ENCODE data around the gene CRACR2A. TPM values are rescaled to one million over a fixed set of nuclear protein-coding genes. Genes with fewer than 3 reads are reported as not detected.

The CRACR2A gene
- polyA plus RNA-seq, 2 of the 4 experiments (the other 2 are of a cell fraction) = 1.1 to 3.8 TPM

DNA sequence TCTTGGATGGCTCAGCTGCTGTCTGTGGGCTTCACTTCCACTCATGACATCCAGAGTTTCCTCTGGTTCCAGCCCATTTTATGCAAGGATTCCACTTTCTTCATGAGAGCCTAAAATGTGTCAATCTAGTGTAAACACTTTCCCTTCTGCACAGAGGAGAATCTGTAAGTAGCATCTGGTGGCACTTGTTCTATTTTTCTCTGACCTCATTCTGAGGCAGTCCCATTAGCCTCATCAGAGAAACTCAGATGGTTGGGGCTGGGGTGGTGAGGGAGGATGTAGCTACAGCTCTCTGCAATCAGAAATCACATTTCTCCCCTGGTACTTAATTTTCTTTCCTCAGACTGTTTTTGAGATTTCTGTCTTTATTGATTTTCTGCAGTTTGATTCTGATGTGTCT, 180.3 kb downstream of the CRACR2A start (continued):
- TF ChIP-seq KDM5A (IDR thresholded peaks at IDR 0.05) (no peak), ZC3H11A (IDR thresholded peaks at IDR 0.05) (no peak), BHLHE40 (IDR thresholded peaks at IDR 0.05; ENCODE audit: low read depth, low read length) (no peak)
- TF ChIP-seq, protein P1, sequence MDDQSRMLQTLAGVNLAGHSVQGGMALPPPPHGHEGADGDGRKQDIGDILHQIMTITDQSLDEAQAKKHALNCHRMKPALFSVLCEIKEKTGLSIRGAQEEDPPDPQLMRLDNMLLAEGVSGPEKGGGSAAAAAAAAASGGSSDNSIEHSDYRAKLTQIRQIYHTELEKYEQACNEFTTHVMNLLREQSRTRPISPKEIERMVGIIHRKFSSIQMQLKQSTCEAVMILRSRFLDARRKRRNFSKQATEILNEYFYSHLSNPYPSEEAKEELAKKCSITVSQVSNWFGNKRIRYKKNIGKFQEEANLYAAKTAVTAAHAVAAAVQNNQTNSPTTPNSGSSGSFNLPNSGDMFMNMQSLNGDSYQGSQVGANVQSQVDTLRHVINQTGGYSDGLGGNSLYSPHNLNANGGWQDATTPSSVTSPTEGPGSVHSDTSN (IDR thresholded peaks at IDR 0.05) = no peak

DNA sequence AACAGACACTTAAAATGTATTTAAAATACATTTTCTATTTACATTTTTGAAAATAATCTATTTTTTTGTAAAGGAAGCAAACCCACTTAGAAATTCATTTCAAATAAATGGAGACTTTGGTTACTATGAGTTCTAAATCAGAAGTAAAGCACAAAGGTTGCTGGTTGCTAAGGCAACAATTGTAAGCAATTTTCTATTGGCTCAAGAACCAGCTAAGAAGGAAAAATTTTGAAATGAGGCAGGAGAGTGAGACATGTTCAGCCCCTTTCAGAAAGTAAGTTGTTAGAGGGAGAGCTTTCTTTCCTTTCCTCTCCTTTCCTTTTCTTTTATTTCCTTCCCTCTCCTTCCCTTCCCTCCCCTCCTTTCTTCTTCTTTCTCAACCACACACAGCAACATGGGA, 181.2 kb downstream of the CRACR2A start:
- Histone ChIP-seq H3K9me3 (no peaks in the 10 kb centered on the region), H3K4me1 (no peaks in the 10 kb centered on the region), H3K4me2 (no peak overlapping the region), H3K27ac (no peak overlapping the region), H3K4me3 (no peak overlapping the region)
- DNase-seq (ENCODE audit: low read depth in 1 of 2, low spot score in 1 of 2) (no peak), ATAC-seq (no peak), FAIRE-seq (no peak)
- no peak for TF ChIP-seq EHF (CRISPR knock-in tag; IDR thresholded peaks at IDR 0.05)
- no peak for TF ChIP-seq SREBF2 (IDR thresholded peaks at IDR 0.05)
- TF ChIP-seq CBX8 (IDR thresholded peaks at IDR 0.05) = no peak
- TF ChIP-seq KDM5A (IDR thresholded peaks at IDR 0.05) = no peak
- TF ChIP-seq, protein P2, sequence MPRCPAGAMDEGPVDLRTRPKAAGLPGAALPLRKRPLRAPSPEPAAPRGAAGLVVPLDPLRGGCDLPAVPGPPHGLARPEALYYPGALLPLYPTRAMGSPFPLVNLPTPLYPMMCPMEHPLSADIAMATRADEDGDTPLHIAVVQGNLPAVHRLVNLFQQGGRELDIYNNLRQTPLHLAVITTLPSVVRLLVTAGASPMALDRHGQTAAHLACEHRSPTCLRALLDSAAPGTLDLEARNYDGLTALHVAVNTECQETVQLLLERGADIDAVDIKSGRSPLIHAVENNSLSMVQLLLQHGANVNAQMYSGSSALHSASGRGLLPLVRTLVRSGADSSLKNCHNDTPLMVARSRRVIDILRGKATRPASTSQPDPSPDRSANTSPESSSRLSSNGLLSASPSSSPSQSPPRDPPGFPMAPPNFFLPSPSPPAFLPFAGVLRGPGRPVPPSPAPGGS (IDR thresholded peaks at IDR 0.05) = no peak
- no peak for TF ChIP-seq FOSL2 (IDR thresholded peaks at IDR 0.05)
- no peak for TF ChIP-seq FOSL2 (CRISPR knock-in tag; IDR thresholded peaks at IDR 0.05)
- no peak for TF ChIP-seq CEBPB (IDR thresholded peaks at IDR 0.05)
- no peak for TF ChIP-seq RCOR1 (IDR thresholded peaks at IDR 0.05; ENCODE audit: low read depth, low read length)
- TF ChIP-seq, protein P3, sequence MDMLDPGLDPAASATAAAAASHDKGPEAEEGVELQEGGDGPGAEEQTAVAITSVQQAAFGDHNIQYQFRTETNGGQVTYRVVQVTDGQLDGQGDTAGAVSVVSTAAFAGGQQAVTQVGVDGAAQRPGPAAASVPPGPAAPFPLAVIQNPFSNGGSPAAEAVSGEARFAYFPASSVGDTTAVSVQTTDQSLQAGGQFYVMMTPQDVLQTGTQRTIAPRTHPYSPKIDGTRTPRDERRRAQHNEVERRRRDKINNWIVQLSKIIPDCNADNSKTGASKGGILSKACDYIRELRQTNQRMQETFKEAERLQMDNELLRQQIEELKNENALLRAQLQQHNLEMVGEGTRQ (IDR thresholded peaks at IDR 0.05) = no peak
- TF ChIP-seq, protein P4, sequence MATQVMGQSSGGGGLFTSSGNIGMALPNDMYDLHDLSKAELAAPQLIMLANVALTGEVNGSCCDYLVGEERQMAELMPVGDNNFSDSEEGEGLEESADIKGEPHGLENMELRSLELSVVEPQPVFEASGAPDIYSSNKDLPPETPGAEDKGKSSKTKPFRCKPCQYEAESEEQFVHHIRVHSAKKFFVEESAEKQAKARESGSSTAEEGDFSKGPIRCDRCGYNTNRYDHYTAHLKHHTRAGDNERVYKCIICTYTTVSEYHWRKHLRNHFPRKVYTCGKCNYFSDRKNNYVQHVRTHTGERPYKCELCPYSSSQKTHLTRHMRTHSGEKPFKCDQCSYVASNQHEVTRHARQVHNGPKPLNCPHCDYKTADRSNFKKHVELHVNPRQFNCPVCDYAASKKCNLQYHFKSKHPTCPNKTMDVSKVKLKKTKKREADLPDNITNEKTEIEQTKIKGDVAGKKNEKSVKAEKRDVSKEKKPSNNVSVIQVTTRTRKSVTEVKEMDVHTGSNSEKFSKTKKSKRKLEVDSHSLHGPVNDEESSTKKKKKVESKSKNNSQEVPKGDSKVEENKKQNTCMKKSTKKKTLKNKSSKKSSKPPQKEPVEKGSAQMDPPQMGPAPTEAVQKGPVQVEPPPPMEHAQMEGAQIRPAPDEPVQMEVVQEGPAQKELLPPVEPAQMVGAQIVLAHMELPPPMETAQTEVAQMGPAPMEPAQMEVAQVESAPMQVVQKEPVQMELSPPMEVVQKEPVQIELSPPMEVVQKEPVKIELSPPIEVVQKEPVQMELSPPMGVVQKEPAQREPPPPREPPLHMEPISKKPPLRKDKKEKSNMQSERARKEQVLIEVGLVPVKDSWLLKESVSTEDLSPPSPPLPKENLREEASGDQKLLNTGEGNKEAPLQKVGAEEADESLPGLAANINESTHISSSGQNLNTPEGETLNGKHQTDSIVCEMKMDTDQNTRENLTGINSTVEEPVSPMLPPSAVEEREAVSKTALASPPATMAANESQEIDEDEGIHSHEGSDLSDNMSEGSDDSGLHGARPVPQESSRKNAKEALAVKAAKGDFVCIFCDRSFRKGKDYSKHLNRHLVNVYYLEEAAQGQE (IDR thresholded peaks at IDR 0.05) = no peak
- no peak for TF ChIP-seq ZNF302 (CRISPR knock-in tag; IDR thresholded peaks at IDR 0.05)
- no peak for TF ChIP-seq PHF8 (IDR thresholded peaks at IDR 0.05; ENCODE audit: borderline replicate concordance, low read depth)
- no peak for TF ChIP-seq CHD2 (IDR thresholded peaks at IDR 0.05; ENCODE audit: low read length, partially characterized antibody)
- TF ChIP-seq POLR2AphosphoS2 (conservative IDR thresholded peaks at IDR 0.05; ENCODE audit: low read length) = no peak
- no peak for TF ChIP-seq NFE2L2 (conservative IDR thresholded peaks at IDR 0.05; ENCODE audit: low read length)
- no peak for TF ChIP-seq RAD21 (conservative IDR thresholded peaks at IDR 0.05 in 1 of 2, IDR thresholded peaks at IDR 0.05 in 1 of 2)
- CTCF ChIA-PET = interaction anchor here (1.1 to 1.5 kb wide), 3 partner anchors 9 to 232 kb away, joined by 3 read pairs; no protein-coding TSS in a partner anchor
- POLR2A ChIA-PET = no interaction called here

DNA sequence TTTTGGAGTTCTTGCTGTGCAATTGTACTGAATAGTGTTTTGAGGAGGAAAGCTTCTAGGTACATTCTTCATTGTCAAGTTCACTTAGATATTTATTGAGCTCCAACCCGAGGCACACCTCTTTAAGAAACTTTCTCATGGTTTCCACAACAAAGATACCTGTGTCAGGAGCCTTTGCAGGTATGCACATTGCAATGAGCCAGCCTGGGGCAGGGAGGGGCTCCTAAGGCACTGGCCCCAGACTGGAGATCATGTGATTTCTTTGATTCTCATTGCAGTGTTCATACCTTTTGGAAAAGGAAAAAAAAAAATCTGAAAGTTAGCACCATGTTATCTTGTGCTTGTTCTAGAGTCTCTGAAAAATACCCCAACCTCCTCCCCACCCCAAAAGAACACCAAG, 181.6 kb downstream of the CRACR2A start:
- Histone ChIP-seq H3K4me3 (no peak overlapping the region), H3K4me2 (no peak overlapping the region), H3K4me1 (no peaks in the 10 kb centered on the region), H3K27ac (no peak overlapping the region), H3K9me3 (no peaks in the 10 kb centered on the region)
- FAIRE-seq = no peak
- ATAC-seq = no peak
- ChIA-PET POLR2A (no interaction called here), CTCF (interaction anchor here (1.1 to 1.5 kb wide), 2 partner anchors 9 to 232 kb away, joined by 3 read pairs; no protein-coding TSS in a partner anchor)
- no peak for DNase-seq (ENCODE audit: low read depth in 1 of 2, low spot score in 1 of 2)
- 0% methylated on average over 1 of the region's 1 CpG for WGBS (ENCODE audit: missing lambda C conversion rate)
- TF ChIP-seq, protein P5, sequence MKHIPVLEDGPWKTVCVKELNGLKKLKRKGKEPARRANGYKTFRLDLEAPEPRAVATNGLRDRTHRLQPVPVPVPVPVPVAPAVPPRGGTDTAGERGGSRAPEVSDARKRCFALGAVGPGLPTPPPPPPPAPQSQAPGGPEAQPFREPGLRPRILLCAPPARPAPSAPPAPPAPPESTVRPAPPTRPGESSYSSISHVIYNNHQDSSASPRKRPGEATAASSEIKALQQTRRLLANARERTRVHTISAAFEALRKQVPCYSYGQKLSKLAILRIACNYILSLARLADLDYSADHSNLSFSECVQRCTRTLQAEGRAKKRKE (CRISPR knock-in tag; IDR thresholded peaks at IDR 0.05; ENCODE audit: low read depth) = no peak
- TF ChIP-seq, protein P6, sequence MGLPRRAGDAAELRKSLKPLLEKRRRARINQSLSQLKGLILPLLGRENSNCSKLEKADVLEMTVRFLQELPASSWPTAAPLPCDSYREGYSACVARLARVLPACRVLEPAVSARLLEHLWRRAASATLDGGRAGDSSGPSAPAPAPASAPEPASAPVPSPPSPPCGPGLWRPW (IDR thresholded peaks at IDR 0.05) = no peak
- TF ChIP-seq RARB (CRISPR knock-in tag; IDR thresholded peaks at IDR 0.05) = no peak
- TF ChIP-seq MAFK (IDR thresholded peaks at IDR 0.05; ENCODE audit: partially characterized antibody) = no peak
- TF ChIP-seq, protein P7, sequence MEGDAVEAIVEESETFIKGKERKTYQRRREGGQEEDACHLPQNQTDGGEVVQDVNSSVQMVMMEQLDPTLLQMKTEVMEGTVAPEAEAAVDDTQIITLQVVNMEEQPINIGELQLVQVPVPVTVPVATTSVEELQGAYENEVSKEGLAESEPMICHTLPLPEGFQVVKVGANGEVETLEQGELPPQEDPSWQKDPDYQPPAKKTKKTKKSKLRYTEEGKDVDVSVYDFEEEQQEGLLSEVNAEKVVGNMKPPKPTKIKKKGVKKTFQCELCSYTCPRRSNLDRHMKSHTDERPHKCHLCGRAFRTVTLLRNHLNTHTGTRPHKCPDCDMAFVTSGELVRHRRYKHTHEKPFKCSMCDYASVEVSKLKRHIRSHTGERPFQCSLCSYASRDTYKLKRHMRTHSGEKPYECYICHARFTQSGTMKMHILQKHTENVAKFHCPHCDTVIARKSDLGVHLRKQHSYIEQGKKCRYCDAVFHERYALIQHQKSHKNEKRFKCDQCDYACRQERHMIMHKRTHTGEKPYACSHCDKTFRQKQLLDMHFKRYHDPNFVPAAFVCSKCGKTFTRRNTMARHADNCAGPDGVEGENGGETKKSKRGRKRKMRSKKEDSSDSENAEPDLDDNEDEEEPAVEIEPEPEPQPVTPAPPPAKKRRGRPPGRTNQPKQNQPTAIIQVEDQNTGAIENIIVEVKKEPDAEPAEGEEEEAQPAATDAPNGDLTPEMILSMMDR (IDR thresholded peaks at IDR 0.05) = no peak

All from A549 (cell line).